Loucy (cell line): ENCODE measurements around the gene SLC38A3.

ENCODE experiments used
- CTCF ChIP-seq: fragments of 200-600 bp; sonication (generic); conservative IDR thresholded peaks from 2 replicates; pipeline ENCODE4 v1.5.1; 2014; ENCODE audit warnings: mild to moderate bottlenecking, antibody characterized with exemption, low read length
- EZH2phosphoT487 ChIP-seq: fragments of 200-600 bp; IDR thresholded peaks from 2 replicates; pipeline ENCODE4 v1.6.1; 2018; ENCODE audit warnings: antibody characterized with exemption, mild to moderate bottlenecking, moderate library complexity, borderline replicate concordance

- TF ChIP-seq CTCF (no peak), EZH2phosphoT487 (no peak)
Measured at GRCh38 chr3:50222169-50222528, 17.1 kb downstream of the SLC38A3 start.
